Loucy (cell line): Measurements from ENCODE around the gene ERRFI1.

Experiments
- EZH2phosphoT487 ChIP-seq: fragments of 200-600 bp; IDR thresholded peaks from 2 replicates; pipeline ENCODE4 v1.6.1; 2018; ENCODE audit warnings: antibody characterized with exemption, mild to moderate bottlenecking, moderate library complexity, borderline replicate concordance
- TF ChIP-seq, protein P1 (sequence below): fragments of 200-600 bp; sonication (generic); conservative IDR thresholded peaks from 2 replicates; pipeline ENCODE4 v1.5.1; 2014; ENCODE audit warnings: mild to moderate bottlenecking, antibody characterized with exemption, low read length

DNA sequence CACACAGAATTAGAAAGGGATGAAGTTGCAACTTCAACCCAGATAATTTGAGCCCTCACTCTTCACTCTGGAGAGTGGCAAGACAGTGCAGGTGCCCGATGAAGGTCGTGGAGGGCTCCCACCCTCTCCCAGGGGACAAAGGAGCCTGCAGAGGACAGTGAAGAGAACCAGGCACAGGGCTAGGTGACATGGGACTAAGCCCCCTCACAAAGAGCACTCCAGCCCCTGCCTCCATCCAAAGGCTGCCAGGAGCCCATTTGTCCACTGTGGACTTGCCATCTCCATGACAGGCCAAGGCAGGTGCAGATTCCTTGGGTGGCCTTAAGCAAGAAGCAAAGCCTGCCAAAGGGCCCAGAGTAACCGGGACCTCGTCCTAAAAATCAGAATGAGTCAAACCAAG, 15.1 kb downstream of the ERRFI1 start:
- TF ChIP-seq, protein P1, sequence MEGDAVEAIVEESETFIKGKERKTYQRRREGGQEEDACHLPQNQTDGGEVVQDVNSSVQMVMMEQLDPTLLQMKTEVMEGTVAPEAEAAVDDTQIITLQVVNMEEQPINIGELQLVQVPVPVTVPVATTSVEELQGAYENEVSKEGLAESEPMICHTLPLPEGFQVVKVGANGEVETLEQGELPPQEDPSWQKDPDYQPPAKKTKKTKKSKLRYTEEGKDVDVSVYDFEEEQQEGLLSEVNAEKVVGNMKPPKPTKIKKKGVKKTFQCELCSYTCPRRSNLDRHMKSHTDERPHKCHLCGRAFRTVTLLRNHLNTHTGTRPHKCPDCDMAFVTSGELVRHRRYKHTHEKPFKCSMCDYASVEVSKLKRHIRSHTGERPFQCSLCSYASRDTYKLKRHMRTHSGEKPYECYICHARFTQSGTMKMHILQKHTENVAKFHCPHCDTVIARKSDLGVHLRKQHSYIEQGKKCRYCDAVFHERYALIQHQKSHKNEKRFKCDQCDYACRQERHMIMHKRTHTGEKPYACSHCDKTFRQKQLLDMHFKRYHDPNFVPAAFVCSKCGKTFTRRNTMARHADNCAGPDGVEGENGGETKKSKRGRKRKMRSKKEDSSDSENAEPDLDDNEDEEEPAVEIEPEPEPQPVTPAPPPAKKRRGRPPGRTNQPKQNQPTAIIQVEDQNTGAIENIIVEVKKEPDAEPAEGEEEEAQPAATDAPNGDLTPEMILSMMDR, result no peak
- no peak for TF ChIP-seq EZH2phosphoT487
